Stimulated activated CD4-positive, alpha-beta T cell treated with anti-CD3 and anti-CD28 coated beads, TNF-alpha, amount 100 ng/mL, for 4 hours (primary cell): ENCODE results near the gene SNAPC5.

Experiments used
- DNase-seq, 3 experiments: peaks; one replicate each; pipeline ENCODE4 v3.0.0-alpha.2; 2020; ENCODE audit warnings: low read depth in 3 of 3

Gene SNAPC5

DNA sequence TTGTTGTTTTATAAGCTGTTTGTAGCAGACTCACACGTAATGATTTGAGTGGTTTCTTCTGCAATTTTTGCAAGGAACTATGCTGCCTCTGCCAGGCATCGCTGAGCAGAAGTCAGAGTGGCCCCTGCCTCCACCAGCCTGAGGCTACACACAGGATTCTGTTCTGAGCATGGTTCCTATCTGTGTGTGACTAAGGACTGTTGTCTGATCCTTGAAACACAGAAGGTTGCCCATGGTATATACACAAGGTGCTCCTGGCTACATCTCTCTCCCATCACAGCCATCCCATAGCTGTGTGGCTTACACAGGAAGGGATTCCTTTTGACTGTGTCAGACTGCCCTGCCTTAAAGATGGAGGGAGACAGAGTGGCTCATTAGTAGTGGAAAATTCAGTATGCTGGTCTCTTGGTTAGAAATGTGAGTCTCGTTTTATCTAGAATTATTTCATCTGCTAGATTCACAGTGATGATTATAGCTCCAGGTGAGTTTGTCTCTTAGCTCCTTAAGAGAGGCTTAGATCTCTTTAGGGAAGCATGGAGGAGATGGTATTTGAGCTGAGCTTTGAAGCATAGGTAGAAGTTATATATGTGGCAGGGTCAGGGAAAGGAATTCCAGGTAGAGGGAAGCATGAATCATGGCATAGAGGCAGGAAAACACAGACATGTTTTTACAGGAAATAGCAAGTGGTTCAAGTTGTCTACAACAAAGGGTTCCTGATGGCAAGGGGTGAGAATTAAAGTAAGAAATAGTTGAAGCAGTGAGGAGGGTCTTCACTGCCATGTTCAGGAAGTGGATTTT is 37.5 kb downstream of the SNAPC5 start:
- no peak for DNase-seq

DNA sequence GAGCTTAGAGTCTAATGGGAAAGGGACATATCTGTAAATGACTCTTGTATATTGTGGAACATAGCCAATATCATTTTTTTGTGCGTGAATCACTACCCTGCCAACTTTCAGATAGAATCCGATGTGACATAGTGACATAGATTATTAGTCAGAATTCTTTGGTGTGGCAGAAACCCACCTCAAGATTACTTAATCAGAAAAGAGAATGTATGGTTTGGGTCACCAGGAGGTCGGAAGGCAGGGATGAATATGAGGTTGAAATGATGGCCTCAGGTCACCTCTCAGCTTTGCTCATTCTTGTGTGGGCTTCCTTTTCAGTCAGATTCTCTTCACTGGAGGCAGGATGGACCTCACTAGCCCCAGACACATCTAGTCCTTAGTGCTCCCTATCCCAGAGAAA is 41.4 kb downstream of the SNAPC5 start:
- no peak for DNase-seq

DNA sequence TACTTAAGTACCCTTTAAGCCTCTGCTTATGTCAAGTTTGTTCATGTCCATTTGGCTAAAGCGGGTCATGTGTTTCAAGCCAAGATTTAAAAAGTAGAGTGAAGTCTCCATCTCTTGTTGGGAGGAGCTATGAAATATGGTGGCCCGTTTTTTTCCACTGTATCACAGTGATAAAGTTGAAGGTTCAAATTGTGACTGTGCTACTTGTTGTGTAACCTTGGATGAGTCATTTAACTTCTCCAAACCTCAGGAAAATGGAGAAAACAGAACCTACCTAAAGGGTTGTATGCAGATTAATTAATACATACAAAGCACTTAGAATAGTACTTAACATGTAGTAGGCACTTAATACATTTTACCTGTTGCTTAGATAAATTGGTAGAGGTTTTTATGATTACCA is 43.4 kb downstream of the SNAPC5 start:
- DNase-seq = no peak

DNA sequence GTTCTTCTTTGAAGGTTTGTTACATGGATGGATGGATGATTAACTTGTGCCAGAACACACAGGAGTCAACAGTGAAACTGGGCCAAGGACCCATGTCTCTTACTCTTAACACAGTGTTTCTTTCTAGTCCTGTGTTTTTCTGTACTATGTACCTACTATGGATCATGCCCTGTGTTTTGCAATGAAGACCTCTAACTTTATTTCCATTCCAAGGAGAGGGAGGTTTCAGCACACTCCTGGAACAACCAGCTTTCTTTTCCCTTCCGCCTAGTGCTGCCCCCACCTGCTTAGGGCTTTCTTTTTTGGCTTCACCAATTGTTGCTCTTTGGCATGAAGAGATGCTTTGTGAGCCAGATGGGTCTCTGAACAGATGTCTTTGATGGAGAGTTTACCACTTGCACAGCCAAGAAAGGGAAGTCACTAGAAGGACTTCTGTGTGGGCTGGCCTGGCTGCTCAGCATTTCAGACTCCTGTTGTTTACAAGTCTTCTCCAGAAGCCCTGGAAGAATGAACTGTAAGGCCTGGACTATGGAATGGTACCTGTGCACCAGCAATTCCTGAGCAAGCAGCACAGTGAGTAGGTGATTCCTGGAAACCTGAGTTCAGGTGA is 44.5 kb downstream of the SNAPC5 start:
- no peak for DNase-seq

DNA sequence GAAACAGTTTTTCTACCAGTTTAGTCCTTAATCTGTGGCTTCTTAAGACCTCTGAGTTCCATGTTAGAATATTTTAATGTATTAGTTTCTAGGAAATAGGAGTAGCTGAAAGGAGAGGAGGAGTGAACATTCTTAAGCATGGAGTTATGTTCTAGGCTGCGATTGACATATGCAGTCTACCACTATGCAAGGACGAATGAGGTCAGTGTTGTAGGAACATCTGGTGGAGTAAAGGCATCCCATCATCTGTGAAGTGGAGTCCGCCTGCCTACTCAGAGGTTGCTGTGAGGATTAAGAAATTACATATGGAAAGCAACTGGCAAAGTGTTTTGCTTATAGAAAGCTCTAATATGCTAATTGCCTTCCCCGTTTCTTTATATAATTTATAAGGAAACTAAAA is 45.1 kb downstream of the SNAPC5 start:
- DNase-seq = no peak
